ENCODE measurements around the gene HCFC1. TPM values are rescaled to one million over a fixed set of nuclear protein-coding genes. Genes with fewer than 3 reads are reported as not detected.
A peak's percentile ranks its signal among the peaks of the same experiment; 100 is the strongest.
"Not testable (repeated sequence)": the region's sequence is repeated elsewhere in the genome, so short reads cannot be mapped to it uniquely, and the experiment has no call there.

Gene HCFC1
- total RNA-seq, 1 donor from 2014 or later: 99.9 TPM

- no peaks in the 10 kb centered on the region for H3K27me3 Mint-ChIP-seq (ENCODE audit: low read depth)
- peak overlapping the region; percentile 77 for H3K27ac Mint-ChIP-seq
- H3K36me3 Mint-ChIP-seq: peaks cover 3% of the 10 kb centered on the region
- H3K4me3 Mint-ChIP-seq: no peak overlapping the region
- H3K9me3 Mint-ChIP-seq: peaks cover 18% of the 10 kb centered on the region
- peaks cover 16% of the 10 kb centered on the region for H3K4me1 Mint-ChIP-seq
- no peak for DNase-seq (ENCODE audit: low spot score in 2 of 2, unreplicated experiment in 2 of 2)
- TF ChIP-seq CTCF (IDR thresholded peaks at IDR 0.05; ENCODE audit: unreplicated experiment): no peak
Observed at GRCh38 chrX:153999359-154000037, 27.9 kb upstream of the HCFC1 start.

- Mint-ChIP-seq H3K27ac (no peak overlapping the region), H3K9me3 (peaks cover 9% of the 10 kb centered on the region), H3K27me3 (ENCODE audit: low read depth) (no peaks in the 10 kb centered on the region), H3K36me3 (no peaks in the 10 kb centered on the region), H3K4me1 (peaks cover 8% of the 10 kb centered on the region), H3K4me3 (no peak overlapping the region)
- no peak for TF ChIP-seq CTCF (IDR thresholded peaks at IDR 0.05; ENCODE audit: unreplicated experiment)
- no peak for DNase-seq (ENCODE audit: low spot score in 2 of 2, unreplicated experiment in 2 of 2)
Observed at GRCh38 chrX:153995504-153995903, 23.9 kb upstream of the HCFC1 start.

GRCh38 chrX:153994398-153994797 is 22.8 kb upstream of the HCFC1 start:
- not testable (repeated sequence) for DNase-seq (ENCODE audit: low spot score in 2 of 2, unreplicated experiment in 2 of 2); H3K4me3 Mint-ChIP-seq; H3K27me3 Mint-ChIP-seq (ENCODE audit: low read depth); H3K4me1 Mint-ChIP-seq; H3K36me3 Mint-ChIP-seq; H3K9me3 Mint-ChIP-seq; H3K27ac Mint-ChIP-seq

GRCh38 chrX:153993978-153994377 is 22.4 kb upstream of the HCFC1 start:
- Mint-ChIP-seq H3K27me3 (ENCODE audit: low read depth) (no peaks in the 10 kb centered on the region), H3K4me3 (no peak overlapping the region), H3K9me3 (peaks cover 6% of the 10 kb centered on the region), H3K36me3 (no peaks in the 10 kb centered on the region), H3K4me1 (no peaks in the 10 kb centered on the region), H3K27ac (no peak overlapping the region)
- no peak for TF ChIP-seq CTCF (IDR thresholded peaks at IDR 0.05; ENCODE audit: unreplicated experiment)
- no peak for DNase-seq (ENCODE audit: low spot score in 2 of 2, unreplicated experiment in 2 of 2)

- no peak for DNase-seq (ENCODE audit: low spot score in 2 of 2, unreplicated experiment in 2 of 2)
- no peaks in the 10 kb centered on the region for H3K36me3 Mint-ChIP-seq
Observed at GRCh38 chrX:153993079-153993478, 21.5 kb upstream of the HCFC1 start.

GRCh38 chrX:153992180-153992579 is 20.6 kb upstream of the HCFC1 start:
- H3K9me3 Mint-ChIP-seq: peaks cover 6% of the 10 kb centered on the region
- no peak overlapping the region for H3K4me3 Mint-ChIP-seq
- DNase-seq (ENCODE audit: low spot score in 2 of 2, unreplicated experiment in 2 of 2): no peak
- no peaks in the 10 kb centered on the region for H3K36me3 Mint-ChIP-seq
- H3K4me1 Mint-ChIP-seq: no peaks in the 10 kb centered on the region
- H3K27ac Mint-ChIP-seq: no peak overlapping the region
- H3K27me3 Mint-ChIP-seq (ENCODE audit: low read depth): no peaks in the 10 kb centered on the region
- TF ChIP-seq CTCF (IDR thresholded peaks at IDR 0.05; ENCODE audit: unreplicated experiment): no peak

More at GRCh38 chrX:153993079-153993478, 21.5 kb upstream of the HCFC1 start:
- peaks cover 6% of the 10 kb centered on the region for H3K9me3 Mint-ChIP-seq
- H3K27ac Mint-ChIP-seq: no peak overlapping the region
- no peak overlapping the region for H3K4me3 Mint-ChIP-seq
- no peaks in the 10 kb centered on the region for H3K4me1 Mint-ChIP-seq
- TF ChIP-seq CTCF (IDR thresholded peaks at IDR 0.05; ENCODE audit: unreplicated experiment): no peak
- no peaks in the 10 kb centered on the region for H3K27me3 Mint-ChIP-seq (ENCODE audit: low read depth)
